PC-3 (cell line): Measurements from ENCODE around the gene CD69. TPM values are rescaled to one million over a fixed set of nuclear protein-coding genes. Genes with fewer than 3 reads are reported as not detected.

Source experiments
- ATAC-seq: fragments of 200-7000 bp; cut with Tn5 transposase; 2 replicates; pipeline ENCODE4 v1.9.1; 2020; ENCODE audit warnings: mild to moderate bottlenecking, moderate library complexity
- BruUV-seq: library from RNA; stranded (reverse); fragments of 400-500 nt; replicated peaks from 2 replicates; lab custom pipeline; 2021; lab: Mats Ljungman, UMichigan
- CTCF ChIA-PET: fragments of 300-600 bp; sonication (Branson Sonifier 250); formaldehyde crosslinking; loops from one replicate; lab custom pipeline; 2022; ENCODE audit warnings: antibody characterized with exemption; lab: Charles Lee
- POLR2A ChIA-PET: fragments of 300-600 bp; sonication (Branson Sonifier 250); formaldehyde crosslinking; loops from one replicate; lab custom pipeline; 2022; ENCODE audit warnings: antibody characterized with exemption; ENCODE audit not compliant: unreplicated experiment; lab: Charles Lee
- DNase-seq: peaks from one replicate; pipeline ENCODE4 v3.0.0-alpha.2; 2015
- H2AFZ ChIP-seq: fragments of 300-600 bp; sonication (generic); 2 replicates; pipeline ENCODE4 v1.6.0; 2016; ENCODE audit warnings: antibody characterized with exemption, low read length
- H3F3A ChIP-seq: fragments of 300-600 bp; sonication (generic); one replicate; pipeline ENCODE4 v1.6.0; 2017; ENCODE audit warnings: antibody characterized with exemption, low read length, control low read depth, mild to moderate bottlenecking; ENCODE audit not compliant: unreplicated experiment
- H3K27ac ChIP-seq: fragments of 300-600 bp; sonication (generic); 2 replicates; pipeline ENCODE4 v1.5.1; 2016; ENCODE audit warnings: mild to moderate bottlenecking, low read length
- H3K27me3 ChIP-seq: fragments of 300-600 bp; sonication (generic); 2 replicates; pipeline ENCODE4 v1.6.1; 2016; ENCODE audit warnings: low read length, mixed read lengths
- H3K36me3 ChIP-seq: fragments of 300-600 bp; sonication (generic); 2 replicates; pipeline ENCODE4 v1.6.1; 2016; ENCODE audit warnings: low read depth, mixed run types, low read length, mixed read lengths
- H3K4me1 ChIP-seq: fragments of 300-600 bp; sonication (generic); 2 replicates; pipeline ENCODE4 v1.5.1; 2016; ENCODE audit warnings: low read length; ENCODE audit not compliant: insufficient read depth
- H3K4me2 ChIP-seq: fragments of 300-600 bp; sonication (generic); 2 replicates; pipeline ENCODE4 v1.6.0; 2016; ENCODE audit warnings: low read length
- H3K4me3 ChIP-seq: fragments of 300-600 bp; sonication (generic); 2 replicates; pipeline ENCODE4 v1.5.1; 2016; ENCODE audit warnings: mild to moderate bottlenecking, low read length, mixed read lengths
- H3K79me2 ChIP-seq: fragments of 300-600 bp; sonication (generic); 2 replicates; pipeline ENCODE4 v1.6.1; 2017; ENCODE audit warnings: low read length, mixed read lengths
- H3K9ac ChIP-seq: fragments of 300-600 bp; sonication (generic); 2 replicates; pipeline ENCODE4 v1.6.0; 2016; ENCODE audit warnings: mild to moderate bottlenecking, low read length
- H3K9me2 ChIP-seq: fragments of 300-600 bp; sonication (generic); replicated peaks from 2 replicates; pipeline ENCODE4 v1.6.1; 2016; ENCODE audit warnings: mixed run types, low read length, mixed read lengths
- H3K9me3 ChIP-seq: fragments of 300-600 bp; sonication (generic); 2 replicates; pipeline ENCODE4 v1.6.1; 2016; ENCODE audit warnings: low read length, mixed read lengths
- H4K20me1 ChIP-seq: fragments of 300-600 bp; sonication (generic); 2 replicates; pipeline ENCODE4 v1.6.1; 2016; ENCODE audit warnings: low read length, mixed read lengths
- CTCF ChIP-seq: fragments of 300-600 bp; sonication (generic); conservative IDR thresholded peaks from 2 replicates; pipeline ENCODE4 v1.5.1; 2017; ENCODE audit warnings: antibody characterized with exemption, low read depth, mild to moderate bottlenecking, low read length
- EZH2 ChIP-seq: fragments of 300-600 bp; sonication (generic); IDR thresholded peaks from one replicate; pipeline ENCODE4 v1.6.1; 2017; ENCODE audit warnings: antibody characterized with exemption, mild to moderate bottlenecking, low read length; ENCODE audit not compliant: unreplicated experiment
- EZH2phosphoT487 ChIP-seq: fragments of 300-600 bp; sonication (generic); IDR thresholded peaks from 2 replicates; pipeline ENCODE4 v1.6.1; 2018; ENCODE audit warnings: mild to moderate bottlenecking, antibody characterized with exemption, low read length, borderline replicate concordance
- intact Hi-C: fragments of 100-400 bp; cut with micrococcal nuclease; formaldehyde crosslinking; loops from 2 replicates; pipeline ENCODE4 v1.9.0; 2023
- total RNA-seq: library from RNA; depleted of rRNA; stranded (reverse); fragments of >200 nt; gene quantifications from 2 replicates; pipeline ENCODE4 v1.2.3, GENCODE V29; 2014

Gene CD69
- total RNA-seq, 1 experiment from 2014 or later: not detected

GRCh38 chr12:9792961-9793617 lies 32.4 kb upstream of the CD69 start:
- peak overlapping the region; percentile 11; the same call in 1 of the 2 replicates for H3K4me3 ChIP-seq
- peaks cover 40% of the 10 kb centered on the region for H3K4me1 ChIP-seq
- H3K9me3 ChIP-seq: no peaks in the 10 kb centered on the region
- H3K27ac ChIP-seq: peak overlapping the region; percentile 74
- peak; percentile 83 for ATAC-seq
- H2AFZ ChIP-seq: no peak overlapping the region
- no peaks in the 10 kb centered on the region for H3K9me2 ChIP-seq
- H3K36me3 ChIP-seq: no peaks in the 10 kb centered on the region
- H3K79me2 ChIP-seq: no peaks in the 10 kb centered on the region
- DNase-seq: peak; percentile 84
- peak overlapping the region; percentile 75 for H3K4me2 ChIP-seq
- no peaks in the 10 kb centered on the region for H4K20me1 ChIP-seq
- no TSS peak for BruUV-seq
- POLR2A ChIA-PET: no interaction called here
- intact Hi-C loops: loop anchor here (2.0 kb wide), 1 partner anchor 18 kb away; no protein-coding TSS in a partner anchor
- H3F3A ChIP-seq: no peaks in the 10 kb centered on the region
- no peak overlapping the region for H3K9ac ChIP-seq
- CTCF ChIA-PET: no interaction called here
- TF ChIP-seq EZH2 (no peak), EZH2phosphoT487 (no peak), CTCF (no peak)
- no peaks in the 10 kb centered on the region for H3K27me3 ChIP-seq

- Histone ChIP-seq H2AFZ (no peak overlapping the region), H3K9me3 (no peaks in the 10 kb centered on the region), H3K9ac (no peak overlapping the region), H3K9me2 (no peaks in the 10 kb centered on the region), H3K36me3 (no peaks in the 10 kb centered on the region), H3F3A (no peaks in the 10 kb centered on the region), H3K4me3 (peak overlapping the region; percentile 11; the same call in 1 of the 2 replicates), H4K20me1 (no peaks in the 10 kb centered on the region), H3K27me3 (no peaks in the 10 kb centered on the region), H3K79me2 (no peaks in the 10 kb centered on the region), H3K4me1 (peaks cover 39% of the 10 kb centered on the region), H3K4me2 (peak overlapping the region; percentile 75), H3K27ac (peak overlapping the region; percentile 74)
- TF ChIP-seq EZH2 (no peak), CTCF (no peak), EZH2phosphoT487 (no peak)
- ChIA-PET POLR2A (no interaction called here), CTCF (no interaction called here)
- ATAC-seq (peak; percentile 30), DNase-seq (no peak)
- intact Hi-C loops: loop anchor here (2.0 kb wide), 1 partner anchor 18 kb away; no protein-coding TSS in a partner anchor
- BruUV-seq: no TSS peak
These were observed 31.6 kb upstream of the CD69 start for GRCh38 chr12:9792185-9792900.
